SK-N-SH (cell line): ENCODE results near the gene HSD17B7. TPM values are rescaled to one million over a fixed set of nuclear protein-coding genes. Genes with fewer than 3 reads are reported as not detected.

Source experiments
- CTCF ChIA-PET: fragments of 300-600, 350-600 bp; formaldehyde crosslinking; extraction: SDS; loops from one replicate; lab custom pipeline; 2021; lab: Yijun Ruan, JAX
- POLR2A ChIA-PET: fragments of 350-600 bp; sonication (Branson Sonifier 250); formaldehyde crosslinking; extraction: SDS; loops from one replicate; lab custom pipeline; 2020; ENCODE audit warnings: antibody characterized with exemption, inconsistent platforms; lab: Yijun Ruan, JAX
- DNase-seq: peaks from one replicate; pipeline ENCODE4 v3.0.0; 2012
- H2AFZ ChIP-seq: fragments of 200-600 bp; sonication (generic); 2 replicates; pipeline ENCODE4 v1.8.1; 2016; ENCODE audit warnings: antibody characterized with exemption, mild to moderate bottlenecking, low read depth
- H3F3A ChIP-seq: fragments of 200-600 bp; sonication (generic); replicated peaks from 2 replicates; pipeline ENCODE3; 2016; ENCODE audit warnings: antibody characterized with exemption, mild to moderate bottlenecking; ENCODE audit not compliant: insufficient read depth
- H3K27ac ChIP-seq, 2 experiments: fragments of 200-500 bp in 1 of 2; fragments of 200-600 bp in 1 of 2; sonication (Bioruptor generic) in 1 of 2; sonication (generic), shearing (Covaris generic) in 1 of 2; 2 replicates each; pipeline versions ENCODE4 v1.5.1 to v1.6.1; 2014 to 2016; ENCODE audit warnings: low read depth in 2 of 2, inconsistent platforms in 1 of 2, low read length in 1 of 2, mild to moderate bottlenecking in 1 of 2, mixed read lengths in 1 of 2
- H3K27me3 ChIP-seq: fragments of 200-600 bp; sonication (generic), shearing (Covaris generic); 2 replicates; pipeline ENCODE4 v1.6.1; 2016; ENCODE audit warnings: mixed run types; ENCODE audit not compliant: insufficient read depth
- H3K36me3 ChIP-seq, 2 experiments: fragments of 200-500 bp in 1 of 2; fragments of 200-600 bp in 1 of 2; sonication (Bioruptor generic) in 1 of 2; sonication (generic) in 1 of 2; replicated peaks in 1 of 2; 2 replicates each; pipeline versions ENCODE3 to v1.5.1; 2014 to 2016; ENCODE audit warnings: low read length in 1 of 2, mild to moderate bottlenecking in 1 of 2; ENCODE audit not compliant: insufficient read depth in 2 of 2, control insufficient read depth in 1 of 2
- H3K4me1 ChIP-seq, 2 experiments: fragments of 200-500 bp in 1 of 2; fragments of 200-600 bp in 1 of 2; sonication (Bioruptor generic) in 1 of 2; sonication (generic), shearing (Covaris generic) in 1 of 2; 2 replicates each; pipeline versions ENCODE4 v1.5.1 to v1.6.1; 2014 to 2016; ENCODE audit warnings: low read depth in 1 of 2, low read length in 1 of 2, mixed run types in 1 of 2; ENCODE audit not compliant: insufficient read depth in 2 of 2, control insufficient read depth in 1 of 2
- H3K4me2 ChIP-seq: fragments of 200-600 bp; sonication (generic), shearing (Covaris generic); 2 replicates; pipeline ENCODE4 v1.6.1; 2017; ENCODE audit warnings: mixed run types
- H3K4me3 ChIP-seq, 2 experiments: fragments of 200-500 bp in 1 of 2; fragments of 200-600 bp in 1 of 2; sonication (Bioruptor generic) in 1 of 2; sonication (generic), shearing (Covaris generic) in 1 of 2; 2 replicates each; pipeline versions ENCODE4 v1.5.1 to v1.8.1; 2014 to 2016; ENCODE audit warnings: low read depth in 2 of 2, inconsistent platforms in 1 of 2, low read length in 1 of 2, mild to moderate bottlenecking in 1 of 2, mixed read lengths in 1 of 2, moderate library complexity in 1 of 2
- H3K79me2 ChIP-seq: fragments of 200-600 bp; sonication (generic); 2 replicates; pipeline ENCODE4 v1.8.1; 2017; ENCODE audit warnings: mild to moderate bottlenecking; ENCODE audit not compliant: insufficient read depth
- H3K9ac ChIP-seq: fragments of 200-600 bp; sonication (generic); 2 replicates; pipeline ENCODE4 v1.6.1; 2017; ENCODE audit warnings: mixed run types
- H3K9me2 ChIP-seq: fragments of 200-600 bp; sonication (generic); 2 replicates; pipeline ENCODE4 v1.6.1; 2017; ENCODE audit warnings: mixed run types
- H3K9me3 ChIP-seq: fragments of 200-600 bp; sonication (generic); 2 replicates; pipeline ENCODE4 v1.6.1; 2017; ENCODE audit warnings: mixed run types, mild to moderate bottlenecking, moderate library complexity
- H4K20me1 ChIP-seq: fragments of 200-600 bp; sonication (generic); 2 replicates; pipeline ENCODE4 v1.6.1; 2017; ENCODE audit warnings: mild to moderate bottlenecking, mixed run types; ENCODE audit not compliant: insufficient read depth
- CHD2 ChIP-seq: fragments of 150-350 bp; IDR thresholded peaks from 2 replicates; pipeline ENCODE4 v1.6.1; 2018; ENCODE audit warnings: low read length; ENCODE audit not compliant: partially characterized antibody
- FOXJ3 ChIP-seq: sonication (generic); formaldehyde crosslinking; IDR thresholded peaks from 2 replicates; pipeline ENCODE4 v1.5.1; 2020; ENCODE audit warnings: mild to moderate bottlenecking, missing genetic modification reagents
- FOXM1 ChIP-seq: IDR thresholded peaks from 2 replicates; pipeline ENCODE4 v1.4.0; 2012; ENCODE audit warnings: low read depth, mild to moderate bottlenecking
- GABPA ChIP-seq: IDR thresholded peaks from 2 replicates; pipeline ENCODE4 v1.4.0; 2012; ENCODE audit warnings: low read depth, mild to moderate bottlenecking
- GATA2 ChIP-seq: sonication (generic); formaldehyde crosslinking; IDR thresholded peaks from 2 replicates; pipeline ENCODE4 v1.5.0; 2020; ENCODE audit warnings: mild to moderate bottlenecking, missing genetic modification reagents
- JUND ChIP-seq: IDR thresholded peaks from 2 replicates; pipeline ENCODE4 v1.4.0; 2012
- MAX ChIP-seq: IDR thresholded peaks from 2 replicates; pipeline ENCODE4 v1.4.0; 2012; ENCODE audit warnings: low read depth
- NFIC ChIP-seq: IDR thresholded peaks from 2 replicates; pipeline ENCODE4 v1.4.0; 2012; ENCODE audit warnings: borderline replicate concordance
- POLR2AphosphoS5 ChIP-seq: IDR thresholded peaks from 2 replicates; pipeline ENCODE4 v1.6.1; 2012; ENCODE audit warnings: low read depth, low read length
- SIN3A ChIP-seq: IDR thresholded peaks from 2 replicates; pipeline ENCODE4 v1.6.1; 2012; ENCODE audit warnings: low read depth, mild to moderate bottlenecking, low read length, moderate library complexity, borderline replicate concordance
- TCF12 ChIP-seq: IDR thresholded peaks from 2 replicates; pipeline ENCODE4 v1.4.0; 2012
- TEAD4 ChIP-seq: IDR thresholded peaks from 2 replicates; pipeline ENCODE4 v1.4.0; 2012; ENCODE audit warnings: mild to moderate bottlenecking, borderline replicate concordance; ENCODE audit not compliant: insufficient read depth
- WGBS: methylation state at CpG from one replicate; pipeline ENCODE4 v1.1.6; 2017; ENCODE audit warnings: low lambda C conversion rate; 5-methylcytosine and 5-hydroxymethylcytosine counted together
- polyA plus RNA-seq, 3 experiments: library from polyadenylated mRNA; depleted of rRNA; stranded (reverse); fragments of >200 nt; gene quantifications; 2 replicates each; pipeline ENCODE4 v1.2.3, GENCODE V29; 2012
- TF ChIP-seq, protein P1 (sequence below): IDR thresholded peaks from 2 replicates; pipeline ENCODE4 v1.4.0; 2012; ENCODE audit warnings: low read depth, borderline replicate concordance
- TF ChIP-seq, protein P2 (sequence below): IDR thresholded peaks from 2 replicates; pipeline ENCODE4; 2012

Gene HSD17B7
- polyA plus RNA-seq, 1 of the 3 experiments (the other 2 are of a cell fraction) = 14.5 TPM

- DNase-seq = no peak
Measured at GRCh38 chr1:162844153-162844552, 53.7 kb downstream of the HSD17B7 start.

DNA sequence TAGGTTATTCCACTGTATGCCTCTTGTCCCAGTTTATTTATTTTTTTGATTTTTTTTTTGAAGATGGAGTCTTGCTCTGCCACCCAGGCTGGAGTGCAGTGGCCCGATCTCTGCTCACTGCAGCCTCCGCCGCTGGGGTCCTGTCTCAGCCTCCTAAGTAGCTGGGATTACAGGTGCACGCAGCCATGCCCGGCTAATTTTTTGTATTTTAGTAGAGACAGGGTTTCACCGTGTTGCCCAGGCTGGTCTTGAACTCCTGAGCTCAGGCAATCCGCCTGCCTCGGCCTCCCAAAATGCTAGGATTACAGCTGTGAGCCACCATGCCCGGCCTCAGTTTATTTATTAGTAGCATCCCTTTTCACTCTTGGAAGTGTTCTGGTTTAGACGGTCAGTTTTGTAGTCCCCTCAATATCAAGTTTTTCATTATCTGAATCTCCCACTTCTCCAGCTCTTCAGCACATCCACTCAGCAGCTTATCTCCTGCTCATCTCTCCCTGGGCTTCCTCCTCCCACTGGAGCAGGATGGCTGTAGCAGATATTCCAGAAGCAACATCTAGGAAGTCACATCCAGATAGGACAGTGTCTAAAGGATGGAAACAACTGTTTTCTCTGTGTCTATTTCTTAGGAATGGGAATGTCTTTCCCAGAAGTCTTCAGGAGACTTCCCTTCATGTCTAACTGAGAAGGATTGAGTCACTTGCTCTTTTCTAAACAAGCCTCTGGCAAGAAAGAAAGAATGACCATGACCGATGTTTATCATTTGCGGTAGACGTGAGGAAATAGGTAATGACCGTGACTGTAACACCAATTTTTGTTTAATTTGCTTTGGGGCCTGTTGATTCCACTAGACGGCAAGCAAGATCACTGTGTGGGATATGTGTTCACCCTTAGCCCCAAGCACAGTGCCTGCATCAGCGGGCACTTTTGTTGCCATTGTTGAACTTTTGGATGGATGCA lies 56.0 kb downstream of the HSD17B7 start:
- no peaks in the 10 kb centered on the region for H3K9me3 ChIP-seq
- no peak overlapping the region for H3K4me3 ChIP-seq
- H3K4me1 ChIP-seq = peaks cover 14 to 31% of the 10 kb centered on the region in 2 experiments
- TF ChIP-seq NFIC (no peak), POLR2AphosphoS5 (no peak)
- no peak overlapping the region for H3K27ac ChIP-seq
- H3K4me2 ChIP-seq = no peak overlapping the region
- no peaks in the 10 kb centered on the region for H3K36me3 ChIP-seq
- no peaks in the 10 kb centered on the region for H3K27me3 ChIP-seq
- ChIA-PET POLR2A (interaction anchor here (0.5 to 1.4 kb wide), 3 partner anchors 35 to 333 kb away, joined by 3 to 4 read pairs (median 3); partner anchors contain the start of gene RGS4), CTCF (interaction anchor here (0.9 to 6.5 kb wide), 8 partner anchors 10 to 513 kb away, joined by 3 to 85 read pairs (median 4); no protein-coding TSS in a partner anchor)
- H3K9ac ChIP-seq = no peak overlapping the region
- H3K79me2 ChIP-seq = no peaks in the 10 kb centered on the region
- 88% methylated on average over 16 of the region's 16 CpGs for WGBS
- H3K9me2 ChIP-seq = no peaks in the 10 kb centered on the region
- H3F3A ChIP-seq = peaks cover 10% of the 10 kb centered on the region
- H4K20me1 ChIP-seq = no peaks in the 10 kb centered on the region
- DNase-seq = no peak
- H2AFZ ChIP-seq = no peak overlapping the region

More at GRCh38 chr1:162844153-162844552, 53.7 kb downstream of the HSD17B7 start:
- Histone ChIP-seq H3K27ac (peak overlapping the region in 1 of 2 experiments; percentile 64; a peak in 2 of 4 replicates), H3K4me1 (peaks cover 14 to 31% of the 10 kb centered on the region in 2 experiments), H3F3A (peaks cover 10% of the 10 kb centered on the region), H3K27me3 (no peaks in the 10 kb centered on the region), H3K79me2 (no peaks in the 10 kb centered on the region), H3K9ac (no peak overlapping the region)
- TF ChIP-seq MAX = no peak
- TF ChIP-seq, protein P1, sequence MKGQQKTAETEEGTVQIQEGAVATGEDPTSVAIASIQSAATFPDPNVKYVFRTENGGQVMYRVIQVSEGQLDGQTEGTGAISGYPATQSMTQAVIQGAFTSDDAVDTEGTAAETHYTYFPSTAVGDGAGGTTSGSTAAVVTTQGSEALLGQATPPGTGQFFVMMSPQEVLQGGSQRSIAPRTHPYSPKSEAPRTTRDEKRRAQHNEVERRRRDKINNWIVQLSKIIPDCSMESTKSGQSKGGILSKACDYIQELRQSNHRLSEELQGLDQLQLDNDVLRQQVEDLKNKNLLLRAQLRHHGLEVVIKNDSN = no peak
- TF ChIP-seq SIN3A = no peak
- TF ChIP-seq, protein P2, sequence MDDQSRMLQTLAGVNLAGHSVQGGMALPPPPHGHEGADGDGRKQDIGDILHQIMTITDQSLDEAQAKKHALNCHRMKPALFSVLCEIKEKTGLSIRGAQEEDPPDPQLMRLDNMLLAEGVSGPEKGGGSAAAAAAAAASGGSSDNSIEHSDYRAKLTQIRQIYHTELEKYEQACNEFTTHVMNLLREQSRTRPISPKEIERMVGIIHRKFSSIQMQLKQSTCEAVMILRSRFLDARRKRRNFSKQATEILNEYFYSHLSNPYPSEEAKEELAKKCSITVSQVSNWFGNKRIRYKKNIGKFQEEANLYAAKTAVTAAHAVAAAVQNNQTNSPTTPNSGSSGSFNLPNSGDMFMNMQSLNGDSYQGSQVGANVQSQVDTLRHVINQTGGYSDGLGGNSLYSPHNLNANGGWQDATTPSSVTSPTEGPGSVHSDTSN = no peak
- no peak for TF ChIP-seq GABPA
- no peak for TF ChIP-seq FOXJ3 (CRISPR knock-in tag)
- no peak for TF ChIP-seq TCF12
- TF ChIP-seq GATA2 (CRISPR knock-in tag) = no peak
- no peak for TF ChIP-seq FOXM1
- no peak for TF ChIP-seq TEAD4
- no peak for TF ChIP-seq CHD2
- TF ChIP-seq JUND = no peak
- TF ChIP-seq, all 33 proteins: peak for 0
- Histone ChIP-seq H3K9me2 (no peaks in the 10 kb centered on the region), H4K20me1 (no peaks in the 10 kb centered on the region), H3K4me3 (no peak overlapping the region), H3K36me3 (no peaks in the 10 kb centered on the region), H2AFZ (no peak overlapping the region), H3K9me3 (0 out of 2 replicates have a peak, but pooled peaks cover 2% of the 10 kb centered on the region), H3K4me2 (no peak overlapping the region)
- ChIA-PET POLR2A (no interaction called here), CTCF (interaction anchor here (6.5 kb wide), 1 partner anchor 471 kb away, joined by 85 read pairs; no protein-coding TSS in a partner anchor)
- WGBS = 94% methylated on average over 1 of the region's 1 CpG
